ENCODE results near the gene PI4KA.

DNA sequence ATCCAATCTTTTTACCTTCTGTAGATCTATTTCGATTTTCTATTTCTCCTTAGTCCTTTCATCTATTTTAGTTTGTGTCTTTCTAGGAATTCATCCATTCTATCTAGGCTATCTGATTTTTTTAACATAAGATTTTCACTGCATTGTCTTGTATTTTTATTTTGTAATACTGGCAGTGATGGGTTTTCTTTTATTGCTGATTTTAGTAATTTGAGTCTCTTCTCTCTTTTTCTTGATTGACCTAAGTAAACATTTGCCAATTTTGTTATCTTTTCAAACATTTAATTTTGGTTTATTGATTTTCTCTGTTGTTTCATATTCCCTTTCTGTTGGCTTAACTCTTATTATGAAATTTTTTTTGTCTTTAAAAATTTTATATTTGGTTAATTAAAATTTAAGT, 192.1 kb downstream of the PI4KA start:
- TF ChIP-seq POLR2AphosphoS5 (IDR thresholded peaks at IDR 0.05) = no peak
- TF ChIP-seq, protein P1, sequence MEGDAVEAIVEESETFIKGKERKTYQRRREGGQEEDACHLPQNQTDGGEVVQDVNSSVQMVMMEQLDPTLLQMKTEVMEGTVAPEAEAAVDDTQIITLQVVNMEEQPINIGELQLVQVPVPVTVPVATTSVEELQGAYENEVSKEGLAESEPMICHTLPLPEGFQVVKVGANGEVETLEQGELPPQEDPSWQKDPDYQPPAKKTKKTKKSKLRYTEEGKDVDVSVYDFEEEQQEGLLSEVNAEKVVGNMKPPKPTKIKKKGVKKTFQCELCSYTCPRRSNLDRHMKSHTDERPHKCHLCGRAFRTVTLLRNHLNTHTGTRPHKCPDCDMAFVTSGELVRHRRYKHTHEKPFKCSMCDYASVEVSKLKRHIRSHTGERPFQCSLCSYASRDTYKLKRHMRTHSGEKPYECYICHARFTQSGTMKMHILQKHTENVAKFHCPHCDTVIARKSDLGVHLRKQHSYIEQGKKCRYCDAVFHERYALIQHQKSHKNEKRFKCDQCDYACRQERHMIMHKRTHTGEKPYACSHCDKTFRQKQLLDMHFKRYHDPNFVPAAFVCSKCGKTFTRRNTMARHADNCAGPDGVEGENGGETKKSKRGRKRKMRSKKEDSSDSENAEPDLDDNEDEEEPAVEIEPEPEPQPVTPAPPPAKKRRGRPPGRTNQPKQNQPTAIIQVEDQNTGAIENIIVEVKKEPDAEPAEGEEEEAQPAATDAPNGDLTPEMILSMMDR (IDR thresholded peaks at IDR 0.05) = no peak

All from upper lobe of left lung (tissue), 4 donors.